Measurements from ENCODE around the gene RHO. TPM values are rescaled to one million over a fixed set of nuclear protein-coding genes. Genes with fewer than 3 reads are reported as not detected.
A peak's percentile ranks its signal among the peaks of the same experiment; 100 is the strongest.

The RHO gene
- total RNA-seq, 2 experiments from 2014 or later, result not detected

DNA sequence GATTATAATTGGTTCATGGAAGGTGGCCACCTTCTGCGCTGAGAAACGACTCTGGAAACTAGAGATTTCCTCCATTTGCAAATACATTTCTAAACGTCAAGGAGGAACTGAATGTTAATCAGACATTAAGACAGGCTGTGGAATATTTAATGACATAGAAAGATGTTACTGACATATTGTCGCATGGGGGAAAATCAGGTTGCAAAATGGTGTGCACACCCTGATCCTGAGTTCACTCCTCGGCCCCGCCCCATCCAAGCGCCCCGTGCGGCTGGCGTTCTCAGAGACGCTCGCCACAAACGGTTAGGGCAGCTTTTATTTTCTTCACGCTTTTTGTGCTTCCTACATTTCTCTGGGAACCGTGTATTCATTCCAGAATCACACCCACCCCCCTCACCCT lies 25.3 kb downstream of the RHO start:
- H3K27me3 Mint-ChIP-seq (ENCODE audit: low read depth), result no peaks in the 10 kb centered on the region
- intact Hi-C loops (cut with micrococcal nuclease), result no loop called here
- no peak overlapping the region for H3K27ac Mint-ChIP-seq
- CTCF ChIA-PET, result no interaction called here
- H3K4me3 Mint-ChIP-seq, result no peak overlapping the region
- peak; percentile 38 for DNase-seq
- no peaks in the 10 kb centered on the region for H3K36me3 Mint-ChIP-seq (ENCODE audit: low read depth)
- H3K9me3 Mint-ChIP-seq, result no peaks in the 10 kb centered on the region
- peaks cover 8% of the 10 kb centered on the region for H3K4me1 Mint-ChIP-seq (ENCODE audit: low read depth)

DNA sequence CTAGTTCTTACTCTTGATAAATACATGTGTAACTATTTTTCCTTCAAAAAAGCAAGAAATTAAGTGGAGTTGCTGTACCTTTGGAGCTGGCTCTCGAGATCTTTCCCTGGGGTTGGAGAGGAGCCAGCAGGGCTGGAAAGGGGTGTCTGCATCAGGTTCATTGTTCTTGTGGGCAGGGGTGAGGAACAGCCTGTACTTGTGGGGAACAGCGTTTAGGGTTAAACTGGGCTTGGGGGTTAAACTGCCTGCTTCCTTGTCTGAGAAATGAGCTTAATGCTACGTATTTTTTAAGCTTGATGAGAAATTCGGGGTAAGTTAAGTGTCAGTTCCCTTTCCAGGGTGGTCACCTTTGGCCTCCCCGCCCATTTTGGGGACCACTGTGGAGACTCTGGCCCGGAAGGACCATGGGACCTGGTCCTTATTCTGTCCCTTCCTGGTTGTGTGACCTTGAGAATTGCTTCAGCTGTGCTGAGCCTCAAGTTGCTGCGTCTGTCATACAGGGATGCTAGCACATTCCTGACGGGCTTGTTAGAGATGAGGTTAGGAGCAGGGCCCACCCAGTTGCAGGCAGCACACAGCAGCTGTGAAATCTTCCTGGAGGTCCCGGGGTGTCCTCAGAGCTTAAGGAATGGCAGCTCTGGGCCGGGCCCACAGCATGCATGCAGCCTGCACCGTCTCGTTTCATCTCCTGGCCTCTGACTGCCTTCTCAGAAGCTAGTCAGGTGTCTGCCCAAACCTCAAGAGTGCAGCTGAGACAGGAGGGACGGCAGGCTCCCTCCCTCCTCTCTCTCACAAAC lies 26.1 kb downstream of the RHO start:
- intact Hi-C loops (cut with micrococcal nuclease), result no loop called here
- no peaks in the 10 kb centered on the region for H3K27me3 Mint-ChIP-seq (ENCODE audit: low read depth)
- H3K4me3 Mint-ChIP-seq, result no peak overlapping the region
- CTCF ChIA-PET, result interaction anchor here (1.1 to 1.5 kb wide), 2 partner anchors 25 to 63 kb away, joined by 3 read pairs; no protein-coding TSS in a partner anchor
- DNase-seq, result no peak
- H3K9me3 Mint-ChIP-seq, result no peaks in the 10 kb centered on the region
- no peak overlapping the region for H3K27ac Mint-ChIP-seq
- H3K4me1 Mint-ChIP-seq (ENCODE audit: low read depth), result peaks cover 8% of the 10 kb centered on the region
- no peaks in the 10 kb centered on the region for H3K36me3 Mint-ChIP-seq (ENCODE audit: low read depth)

DNA sequence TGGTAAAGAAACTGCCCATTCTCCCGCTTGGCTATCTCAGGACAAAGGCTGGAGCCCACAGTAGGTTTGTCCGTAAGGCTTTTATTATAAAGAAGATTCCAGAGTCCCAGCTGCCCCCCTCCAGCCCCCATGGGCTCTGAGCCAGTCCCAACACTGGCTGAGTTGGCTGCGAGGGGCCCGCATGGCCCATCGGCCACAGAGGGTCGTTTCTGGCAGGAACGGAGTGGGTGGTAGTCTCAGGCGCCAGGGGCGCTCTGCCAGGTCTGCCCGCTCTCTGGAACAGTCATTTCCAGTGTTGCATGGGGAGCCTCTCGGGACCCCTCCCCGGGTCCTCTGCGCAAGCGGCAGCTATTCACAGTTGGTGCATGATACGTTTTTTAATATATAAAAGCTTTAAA lies 26.7 kb downstream of the RHO start:
- peaks cover 8% of the 10 kb centered on the region for H3K4me1 Mint-ChIP-seq (ENCODE audit: low read depth)
- H3K9me3 Mint-ChIP-seq, result no peaks in the 10 kb centered on the region
- H3K36me3 Mint-ChIP-seq (ENCODE audit: low read depth), result no peaks in the 10 kb centered on the region
- DNase-seq, result no peak
- H3K4me3 Mint-ChIP-seq, result no peak overlapping the region
- no peaks in the 10 kb centered on the region for H3K27me3 Mint-ChIP-seq (ENCODE audit: low read depth)
- no peak overlapping the region for H3K27ac Mint-ChIP-seq
- intact Hi-C loops (cut with micrococcal nuclease), result no loop called here
- CTCF ChIA-PET, result interaction anchor here (0.6 to 1.5 kb wide), 3 partner anchors 24 to 65 kb away, joined by 3 to 6 read pairs (median 3); no protein-coding TSS in a partner anchor

DNA sequence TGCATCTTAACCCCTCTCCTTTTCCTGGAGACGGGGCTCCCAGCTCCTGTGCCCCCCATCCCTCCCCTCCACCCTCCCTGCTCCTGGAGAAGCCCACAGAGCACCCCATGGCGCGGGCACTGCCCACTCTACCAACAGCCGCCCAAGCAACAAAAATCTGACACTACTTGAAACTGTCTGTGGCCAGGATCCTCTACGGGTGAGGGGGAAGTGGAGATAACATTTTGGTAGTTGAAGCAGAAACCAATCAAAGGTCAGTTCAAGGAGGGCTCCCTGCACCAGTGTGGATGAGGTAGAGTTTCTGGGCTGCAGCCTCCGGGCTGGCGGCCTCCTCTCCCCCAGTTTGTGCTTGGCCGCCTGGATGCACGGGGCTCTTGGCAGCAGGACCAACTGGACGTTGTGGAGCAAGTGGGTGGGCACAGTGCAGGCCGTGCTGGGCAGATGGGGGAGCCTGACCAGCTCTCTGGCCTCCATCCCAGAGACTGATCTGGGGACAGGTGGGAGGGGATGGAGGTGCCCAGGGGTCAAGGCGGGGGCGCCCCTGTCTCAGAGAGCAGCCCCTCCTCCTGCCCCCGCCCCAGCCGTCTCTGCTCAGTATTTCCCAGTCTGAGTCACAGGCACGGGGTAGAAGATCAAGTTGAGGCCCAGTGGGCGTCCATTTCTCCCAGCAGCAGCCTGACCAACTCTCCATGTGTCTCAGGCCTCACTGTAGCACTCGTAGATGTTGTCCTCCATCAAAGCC lies 27.3 kb downstream of the RHO start:
- Mint-ChIP-seq H3K36me3 (ENCODE audit: low read depth) (no peaks in the 10 kb centered on the region), H3K4me1 (ENCODE audit: low read depth) (peaks cover 8% of the 10 kb centered on the region), H3K9me3 (no peaks in the 10 kb centered on the region), H3K27ac (no peak overlapping the region), H3K4me3 (no peak overlapping the region), H3K27me3 (ENCODE audit: low read depth) (no peaks in the 10 kb centered on the region)
- no peak for DNase-seq
- CTCF ChIA-PET, result interaction anchor here (0.6 to 1.5 kb wide), 3 partner anchors 23 to 65 kb away, joined by 3 to 6 read pairs (median 3); no protein-coding TSS in a partner anchor
- intact Hi-C loops (cut with micrococcal nuclease), result no loop called here

DNA sequence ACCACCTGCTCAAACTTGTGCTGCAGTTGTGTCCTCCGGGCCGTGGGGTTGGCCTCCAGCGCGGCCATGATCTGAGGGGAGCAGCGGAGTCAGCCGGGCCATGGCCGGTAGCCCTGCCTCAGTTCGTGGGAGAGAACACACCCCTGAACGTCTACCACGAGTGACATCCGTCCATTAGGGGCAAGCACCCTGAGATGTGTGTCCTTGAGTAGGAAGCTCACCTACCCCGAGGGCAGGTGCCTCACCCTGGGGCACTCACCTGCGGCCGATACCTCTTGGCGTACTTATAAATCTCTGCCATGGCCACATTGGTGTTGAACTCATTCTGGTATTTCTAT lies 27.9 kb downstream of the RHO start:
- no peaks in the 10 kb centered on the region for H3K36me3 Mint-ChIP-seq (ENCODE audit: low read depth)
- no peak overlapping the region for H3K4me3 Mint-ChIP-seq
- peaks cover 8% of the 10 kb centered on the region for H3K4me1 Mint-ChIP-seq (ENCODE audit: low read depth)
- H3K9me3 Mint-ChIP-seq, result no peaks in the 10 kb centered on the region
- no peak overlapping the region for H3K27ac Mint-ChIP-seq
- no peak for DNase-seq
- no peaks in the 10 kb centered on the region for H3K27me3 Mint-ChIP-seq (ENCODE audit: low read depth)
- CTCF ChIA-PET, result no interaction called here
- intact Hi-C loops (cut with micrococcal nuclease), result no loop called here

DNA sequence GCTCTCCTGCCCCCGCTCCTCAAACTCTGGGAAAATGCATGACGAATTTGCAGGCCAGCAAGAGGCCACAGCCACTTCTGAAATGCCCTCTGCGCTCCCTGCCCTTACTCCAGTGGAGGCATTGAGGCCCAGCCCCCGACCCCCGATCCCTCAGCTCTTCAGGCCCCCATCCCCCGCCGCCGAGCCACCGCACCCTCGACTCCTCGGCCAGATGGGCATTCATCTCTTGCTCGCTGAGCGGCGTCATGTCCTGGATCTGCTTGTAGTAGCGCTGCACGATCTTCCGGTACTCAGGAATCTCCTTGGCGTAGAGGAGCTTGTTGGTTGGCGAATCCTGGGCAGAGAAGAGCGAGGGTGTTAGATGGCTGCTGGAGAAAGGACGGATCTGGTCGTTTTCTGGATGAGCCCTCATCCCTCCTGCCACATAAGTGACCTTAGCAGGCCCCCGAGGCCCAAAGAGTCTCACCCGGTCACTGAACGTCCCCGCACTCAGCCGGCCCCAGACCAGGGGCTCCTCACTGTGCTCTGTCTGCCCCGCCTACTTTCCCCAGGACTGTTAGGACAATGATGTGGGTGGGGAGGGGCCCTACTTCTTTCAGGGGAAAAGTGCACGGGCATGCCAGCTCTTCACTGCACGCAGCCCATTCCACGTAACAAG lies 28.6 kb downstream of the RHO start:
- intact Hi-C loops (cut with micrococcal nuclease), result no loop called here
- CTCF ChIA-PET, result no interaction called here
- no peak for DNase-seq
- no peak overlapping the region for H3K4me3 Mint-ChIP-seq
- H3K27me3 Mint-ChIP-seq (ENCODE audit: low read depth), result no peaks in the 10 kb centered on the region
- no peak overlapping the region for H3K27ac Mint-ChIP-seq
- no peaks in the 10 kb centered on the region for H3K9me3 Mint-ChIP-seq
- no peaks in the 10 kb centered on the region for H3K36me3 Mint-ChIP-seq (ENCODE audit: low read depth)
- H3K4me1 Mint-ChIP-seq (ENCODE audit: low read depth), result peaks cover 8% of the 10 kb centered on the region

DNA sequence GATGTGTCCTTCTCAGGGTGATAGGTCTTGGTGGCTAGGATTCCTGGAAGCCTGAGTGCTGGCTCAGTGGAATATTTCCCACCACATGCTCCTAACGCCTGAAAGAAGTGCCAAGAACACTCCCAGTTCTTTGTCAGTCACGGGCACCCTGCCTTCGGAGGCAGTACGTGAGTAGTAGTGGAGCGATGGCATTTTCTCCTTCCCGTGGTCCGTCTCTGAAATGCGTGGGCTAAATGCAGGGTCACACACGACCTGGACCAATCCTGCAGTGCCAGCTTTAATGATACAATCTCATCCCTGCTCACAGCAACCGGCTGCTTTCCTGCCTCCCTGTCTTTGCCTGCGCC lies 29.1 kb downstream of the RHO start:
- no peak overlapping the region for H3K4me3 Mint-ChIP-seq
- no peak overlapping the region for H3K27ac Mint-ChIP-seq
- CTCF ChIA-PET, result no interaction called here
- no peaks in the 10 kb centered on the region for H3K36me3 Mint-ChIP-seq (ENCODE audit: low read depth)
- intact Hi-C loops (cut with micrococcal nuclease), result no loop called here
- no peaks in the 10 kb centered on the region for H3K9me3 Mint-ChIP-seq
- peaks cover 8% of the 10 kb centered on the region for H3K4me1 Mint-ChIP-seq (ENCODE audit: low read depth)
- H3K27me3 Mint-ChIP-seq (ENCODE audit: low read depth), result no peaks in the 10 kb centered on the region
- no peak for DNase-seq

DNA sequence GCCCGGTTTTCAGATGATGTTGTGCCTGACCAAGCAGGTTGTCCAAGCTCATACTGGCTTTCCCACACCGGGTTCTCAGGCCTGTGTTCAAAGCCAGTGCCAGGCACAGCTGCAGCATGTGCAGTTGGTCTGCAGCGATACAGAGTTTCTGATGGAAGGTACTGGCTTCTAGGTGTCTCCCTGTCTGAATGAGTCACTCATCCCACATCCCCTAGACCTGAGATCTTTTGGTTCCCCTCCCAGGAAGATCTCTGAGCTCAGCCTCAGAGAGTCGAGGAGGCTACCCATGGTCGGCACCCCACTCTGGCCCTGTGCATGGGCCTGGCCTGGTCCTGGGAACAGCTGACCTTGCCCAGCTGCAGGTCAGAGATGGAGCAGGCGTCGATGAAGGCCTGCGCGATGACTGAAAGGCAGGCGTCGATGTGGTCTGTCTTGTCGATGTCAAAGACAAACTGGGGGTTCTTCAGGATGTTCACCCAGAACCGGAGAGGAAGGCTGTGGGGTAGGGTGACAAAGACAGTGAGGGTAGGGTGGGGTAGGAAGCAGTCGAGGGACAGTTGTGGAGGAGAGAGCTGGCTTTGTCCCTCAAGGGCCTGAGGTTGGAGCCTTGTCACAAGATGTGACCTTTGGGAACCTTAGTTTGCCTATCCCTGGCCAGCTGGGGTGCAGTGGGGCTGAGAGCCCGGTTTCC lies 29.8 kb downstream of the RHO start:
- Mint-ChIP-seq H3K4me3 (no peak overlapping the region), H3K4me1 (ENCODE audit: low read depth) (peaks cover 8% of the 10 kb centered on the region), H3K36me3 (ENCODE audit: low read depth) (no peaks in the 10 kb centered on the region), H3K27ac (no peak overlapping the region), H3K9me3 (no peaks in the 10 kb centered on the region), H3K27me3 (ENCODE audit: low read depth) (no peaks in the 10 kb centered on the region)
- intact Hi-C loops (cut with micrococcal nuclease), result no loop called here
- CTCF ChIA-PET, result no interaction called here
- DNase-seq, result no peak

DNA sequence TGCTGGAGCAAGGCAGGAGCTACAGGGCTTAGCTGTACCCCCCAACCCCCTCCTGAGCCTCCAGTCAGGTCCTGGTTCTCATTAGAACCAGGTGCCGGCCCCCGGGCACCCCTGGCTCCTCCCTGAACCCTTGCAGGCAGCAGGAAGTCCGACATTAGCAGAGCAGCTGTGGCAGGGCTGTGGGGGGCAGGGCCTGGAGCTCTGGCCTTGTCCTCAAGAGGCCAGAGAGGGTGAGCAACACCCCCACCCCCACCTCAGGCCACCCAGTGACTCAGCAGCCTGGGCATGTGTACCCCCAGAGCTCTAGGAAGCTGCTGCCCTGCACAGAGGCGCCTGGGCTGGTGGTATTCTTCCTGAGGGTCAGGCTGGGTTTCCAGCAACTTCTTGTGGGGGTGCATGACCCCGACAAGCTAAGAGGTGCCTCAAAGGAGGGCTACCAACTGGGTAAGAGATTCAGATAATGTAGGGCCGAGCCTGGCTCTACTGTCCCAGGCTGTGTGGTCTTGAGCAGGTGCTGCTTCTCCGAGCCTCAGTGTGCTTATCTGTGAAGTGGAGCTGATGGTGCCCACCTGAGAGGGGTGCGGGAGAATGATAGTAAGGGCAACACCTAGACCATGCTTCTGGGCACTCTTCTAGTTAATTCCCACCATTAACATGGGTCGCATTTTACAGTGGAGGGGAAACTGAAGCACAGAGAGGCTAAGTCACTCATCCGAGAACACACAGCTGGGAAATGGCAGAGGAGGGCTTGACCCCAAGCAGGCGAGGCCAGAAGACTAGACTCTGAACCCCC lies 30.5 kb downstream of the RHO start:
- DNase-seq, result no peak
- Mint-ChIP-seq H3K27ac (no peak overlapping the region), H3K4me3 (no peak overlapping the region), H3K27me3 (ENCODE audit: low read depth) (no peaks in the 10 kb centered on the region), H3K9me3 (no peaks in the 10 kb centered on the region), H3K4me1 (ENCODE audit: low read depth) (peaks cover 6% of the 10 kb centered on the region), H3K36me3 (ENCODE audit: low read depth) (no peaks in the 10 kb centered on the region)
- CTCF ChIA-PET, result no interaction called here
- intact Hi-C loops (cut with micrococcal nuclease), result no loop called here

DNA sequence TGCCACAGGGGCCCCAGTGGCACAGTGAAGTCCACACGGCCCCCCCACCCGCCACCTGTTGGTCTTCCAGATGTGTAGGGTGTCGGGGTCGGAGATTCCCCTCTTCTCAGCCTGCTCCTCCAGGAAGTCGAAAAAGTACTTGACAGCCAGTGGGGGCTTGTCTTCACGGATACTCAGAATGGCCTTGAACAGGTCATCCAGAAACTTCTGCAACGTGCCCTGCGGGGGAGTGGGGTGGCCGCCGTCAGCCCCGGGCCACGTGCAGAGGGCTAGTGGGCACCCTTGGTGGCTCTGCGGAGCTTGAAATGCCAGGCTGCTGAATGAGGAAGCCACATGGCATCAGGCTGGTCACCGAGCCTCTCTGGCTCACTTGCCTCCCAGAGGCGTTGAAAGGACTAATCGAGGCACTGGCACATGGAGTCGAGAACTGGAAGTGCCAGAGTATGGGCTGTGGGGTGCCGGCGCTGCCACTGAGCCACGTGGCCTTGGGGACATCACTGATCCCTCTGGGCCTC lies 31.2 kb downstream of the RHO start:
- no peaks in the 10 kb centered on the region for H3K9me3 Mint-ChIP-seq
- H3K36me3 Mint-ChIP-seq (ENCODE audit: low read depth), result no peaks in the 10 kb centered on the region
- DNase-seq, result no peak
- H3K4me1 Mint-ChIP-seq (ENCODE audit: low read depth), result peaks cover under 1% of the 10 kb centered on the region
- H3K4me3 Mint-ChIP-seq, result no peak overlapping the region
- CTCF ChIA-PET, result no interaction called here
- intact Hi-C loops (cut with micrococcal nuclease), result no loop called here
- H3K27me3 Mint-ChIP-seq (ENCODE audit: low read depth), result no peaks in the 10 kb centered on the region
- no peak overlapping the region for H3K27ac Mint-ChIP-seq

DNA sequence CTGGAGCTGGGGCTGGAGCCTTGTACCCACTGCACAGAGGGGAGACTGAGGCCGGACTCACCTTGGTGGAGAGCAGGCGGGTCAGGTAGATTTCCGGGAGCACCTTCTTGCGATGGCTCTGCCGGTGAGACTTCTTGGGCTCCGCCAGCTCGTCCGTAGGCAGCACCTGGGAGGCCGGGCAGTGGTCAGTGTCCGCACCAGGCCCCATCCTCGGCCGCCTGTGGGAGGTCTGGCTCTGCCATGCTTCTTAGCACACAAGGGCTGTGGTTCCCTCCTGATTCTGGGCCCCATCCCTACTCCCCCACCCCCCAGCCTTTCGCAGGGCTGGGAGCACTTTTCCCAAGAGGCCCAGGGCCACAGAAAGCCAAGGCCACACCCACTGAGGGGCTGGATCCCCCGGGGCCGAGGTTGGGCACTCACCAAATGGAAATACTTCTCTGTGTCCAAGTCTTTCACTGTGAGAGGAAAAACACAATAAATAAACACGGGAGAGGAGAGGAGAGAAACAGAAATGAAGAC lies 31.9 kb downstream of the RHO start:
- H3K4me3 Mint-ChIP-seq, result no peak overlapping the region
- no peak for DNase-seq
- no peaks in the 10 kb centered on the region for H3K36me3 Mint-ChIP-seq (ENCODE audit: low read depth)
- H3K9me3 Mint-ChIP-seq, result no peaks in the 10 kb centered on the region
- intact Hi-C loops (cut with micrococcal nuclease), result no loop called here
- H3K4me1 Mint-ChIP-seq (ENCODE audit: low read depth), result no peaks in the 10 kb centered on the region
- no peak overlapping the region for H3K27ac Mint-ChIP-seq
- no peaks in the 10 kb centered on the region for H3K27me3 Mint-ChIP-seq (ENCODE audit: low read depth)
- CTCF ChIA-PET, result no interaction called here
